ENCODE data around the gene NUDCD3. TPM values are rescaled to one million over a fixed set of nuclear protein-coding genes. Genes with fewer than 3 reads are reported as not detected.

NUDCD3 gene
- total RNA-seq (2021; ENCODE audit: unreplicated experiment) (117 TPM), Bru-seq, nascent RNA (percentile 91 among the genes with signal in this experiment), BruChase-seq, experiment 1, labeled RNA remaining after a 2-hour chase (percentile 85 among the genes with signal in this experiment), BruChase-seq, experiment 2, labeled RNA remaining after a 6-hour chase (percentile 86 among the genes with signal in this experiment)
- 128 TPM for polyA plus RNA-seq (2012; ENCODE audit: insufficient read length)
- long read RNA-seq, full-length matches to known transcripts = 137 of 199 reads
- long read RNA-seq, partial matches to known transcripts = 14 of 199 reads
- long read RNA-seq, other reads (novel, unspliced or antisense) = 48 of 199 reads

GRCh38 chr7:44490351-44491200 lies at the start of gene NUDCD3:
Gene NUDCD3, minus strand, starts transcription at chr7:44490658. Its CDS starts 58 bp downstream, at chr7:44490600.
- Histone ChIP-seq H3K4me1 (ENCODE audit: control insufficient read depth, insufficient read depth, low read length) (peaks cover 22% of the 10 kb centered on the region), H3K27ac (ENCODE audit: low read length) (peak within 1 kb of the TSS; percentile 96), H3K4me3 (ENCODE audit: low read depth in 2 of 2, low read length in 2 of 2) (peak within 1 kb of the TSS; percentile 74 to 82), H3K27me3 (ENCODE audit: control insufficient read depth, insufficient read depth, low read length) (no peaks in the 10 kb centered on the region; the same call in 1 of the 2 replicates), H3K9me3 (ENCODE audit: control insufficient read depth, insufficient read depth, low read depth, low read length) (no peaks in the 10 kb centered on the region), H3K36me3 (ENCODE audit: control insufficient read depth, insufficient read depth, low read length) (no peaks in the 10 kb centered on the region)
- in situ Hi-C loops (cut with HindIII; ENCODE audit: low pct_unique_long_range_greater_than_20kb, low sequenced_read_pairs) (no loop called here), intact Hi-C loops (cut with micrococcal nuclease; ENCODE audit: unreplicated experiment) (loop anchor here (5.0 kb wide), 1 partner anchor 72 kb away; no protein-coding TSS in a partner anchor)
- POLR2A ChIA-PET = interaction anchor here (0.5 to 1.8 kb wide), 2 partner anchors 48 to 69 kb away, joined by 3 to 6 read pairs; no protein-coding TSS in a partner anchor
- DNase-seq (ENCODE audit: low read depth, low spot score) (peak; percentile 74), ATAC-seq (peak; percentile 99)
- CTCF ChIA-PET = interaction anchor here (0.6 kb wide), 1 partner anchor 89 kb away, joined by 3 read pairs; no protein-coding TSS in a partner anchor
- TSS peak; percentile 80 for BruUV-seq (replicated peaks)
- TF ChIP-seq, protein P1, sequence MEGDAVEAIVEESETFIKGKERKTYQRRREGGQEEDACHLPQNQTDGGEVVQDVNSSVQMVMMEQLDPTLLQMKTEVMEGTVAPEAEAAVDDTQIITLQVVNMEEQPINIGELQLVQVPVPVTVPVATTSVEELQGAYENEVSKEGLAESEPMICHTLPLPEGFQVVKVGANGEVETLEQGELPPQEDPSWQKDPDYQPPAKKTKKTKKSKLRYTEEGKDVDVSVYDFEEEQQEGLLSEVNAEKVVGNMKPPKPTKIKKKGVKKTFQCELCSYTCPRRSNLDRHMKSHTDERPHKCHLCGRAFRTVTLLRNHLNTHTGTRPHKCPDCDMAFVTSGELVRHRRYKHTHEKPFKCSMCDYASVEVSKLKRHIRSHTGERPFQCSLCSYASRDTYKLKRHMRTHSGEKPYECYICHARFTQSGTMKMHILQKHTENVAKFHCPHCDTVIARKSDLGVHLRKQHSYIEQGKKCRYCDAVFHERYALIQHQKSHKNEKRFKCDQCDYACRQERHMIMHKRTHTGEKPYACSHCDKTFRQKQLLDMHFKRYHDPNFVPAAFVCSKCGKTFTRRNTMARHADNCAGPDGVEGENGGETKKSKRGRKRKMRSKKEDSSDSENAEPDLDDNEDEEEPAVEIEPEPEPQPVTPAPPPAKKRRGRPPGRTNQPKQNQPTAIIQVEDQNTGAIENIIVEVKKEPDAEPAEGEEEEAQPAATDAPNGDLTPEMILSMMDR (IDR thresholded peaks at IDR 0.05) = peak; percentile 33; the same call in 1 of the 2 replicates
- TF ChIP-seq TCF7L2 (IDR thresholded peaks at IDR 0.05; ENCODE audit: low read depth, low read length) (peak; percentile 96), SIN3A (IDR thresholded peaks at IDR 0.05; ENCODE audit: borderline replicate concordance, insufficient read depth, low read depth, low read length) (peak; percentile 93), POLR2AphosphoS5 (IDR thresholded peaks at IDR 0.05; ENCODE audit: low read depth, low read length) (peak; percentile 82)
- TF ChIP-seq, protein P2, sequence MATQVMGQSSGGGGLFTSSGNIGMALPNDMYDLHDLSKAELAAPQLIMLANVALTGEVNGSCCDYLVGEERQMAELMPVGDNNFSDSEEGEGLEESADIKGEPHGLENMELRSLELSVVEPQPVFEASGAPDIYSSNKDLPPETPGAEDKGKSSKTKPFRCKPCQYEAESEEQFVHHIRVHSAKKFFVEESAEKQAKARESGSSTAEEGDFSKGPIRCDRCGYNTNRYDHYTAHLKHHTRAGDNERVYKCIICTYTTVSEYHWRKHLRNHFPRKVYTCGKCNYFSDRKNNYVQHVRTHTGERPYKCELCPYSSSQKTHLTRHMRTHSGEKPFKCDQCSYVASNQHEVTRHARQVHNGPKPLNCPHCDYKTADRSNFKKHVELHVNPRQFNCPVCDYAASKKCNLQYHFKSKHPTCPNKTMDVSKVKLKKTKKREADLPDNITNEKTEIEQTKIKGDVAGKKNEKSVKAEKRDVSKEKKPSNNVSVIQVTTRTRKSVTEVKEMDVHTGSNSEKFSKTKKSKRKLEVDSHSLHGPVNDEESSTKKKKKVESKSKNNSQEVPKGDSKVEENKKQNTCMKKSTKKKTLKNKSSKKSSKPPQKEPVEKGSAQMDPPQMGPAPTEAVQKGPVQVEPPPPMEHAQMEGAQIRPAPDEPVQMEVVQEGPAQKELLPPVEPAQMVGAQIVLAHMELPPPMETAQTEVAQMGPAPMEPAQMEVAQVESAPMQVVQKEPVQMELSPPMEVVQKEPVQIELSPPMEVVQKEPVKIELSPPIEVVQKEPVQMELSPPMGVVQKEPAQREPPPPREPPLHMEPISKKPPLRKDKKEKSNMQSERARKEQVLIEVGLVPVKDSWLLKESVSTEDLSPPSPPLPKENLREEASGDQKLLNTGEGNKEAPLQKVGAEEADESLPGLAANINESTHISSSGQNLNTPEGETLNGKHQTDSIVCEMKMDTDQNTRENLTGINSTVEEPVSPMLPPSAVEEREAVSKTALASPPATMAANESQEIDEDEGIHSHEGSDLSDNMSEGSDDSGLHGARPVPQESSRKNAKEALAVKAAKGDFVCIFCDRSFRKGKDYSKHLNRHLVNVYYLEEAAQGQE (IDR thresholded peaks at IDR 0.05; ENCODE audit: insufficient read depth in 1 of 2, low read depth in 2 of 2, low read length in 1 of 2) = no peak

- BruUV-seq (replicated peaks) = no TSS peak
- no peak for DNase-seq (ENCODE audit: low read depth, low spot score)
- TF ChIP-seq TCF7L2 (IDR thresholded peaks at IDR 0.05; ENCODE audit: low read depth, low read length) = no peak
- TF ChIP-seq POLR2AphosphoS5 (IDR thresholded peaks at IDR 0.05; ENCODE audit: low read depth, low read length) = no peak
- TF ChIP-seq, protein P2 (IDR thresholded peaks at IDR 0.05; ENCODE audit: insufficient read depth in 1 of 2, low read depth in 2 of 2, low read length in 1 of 2) = no peak
- TF ChIP-seq, protein P1 (IDR thresholded peaks at IDR 0.05) = no peak
- TF ChIP-seq SIN3A (IDR thresholded peaks at IDR 0.05; ENCODE audit: borderline replicate concordance, insufficient read depth, low read depth, low read length) = no peak
- CTCF ChIA-PET = interaction anchor here (0.6 kb wide), 1 partner anchor 97 kb away, joined by 9 read pairs; no protein-coding TSS in a partner anchor
- H3K4me1 ChIP-seq (ENCODE audit: control insufficient read depth, insufficient read depth, low read length) = no peaks in the 10 kb centered on the region
- H3K9me3 ChIP-seq (ENCODE audit: control insufficient read depth, insufficient read depth, low read depth, low read length) = no peaks in the 10 kb centered on the region
- intact Hi-C loops (cut with micrococcal nuclease; ENCODE audit: unreplicated experiment) (no loop called here), in situ Hi-C loops (cut with HindIII; ENCODE audit: low pct_unique_long_range_greater_than_20kb, low sequenced_read_pairs) (no loop called here)
- no peaks in the 10 kb centered on the region for H3K27me3 ChIP-seq (ENCODE audit: control insufficient read depth, insufficient read depth, low read length)
- H3K27ac ChIP-seq (ENCODE audit: low read length) = no peak overlapping the region
- no peaks in the 10 kb centered on the region for H3K36me3 ChIP-seq (ENCODE audit: control insufficient read depth, insufficient read depth, low read length)
- POLR2A ChIA-PET = no interaction called here
- H3K4me3 ChIP-seq (ENCODE audit: low read depth in 2 of 2, low read length in 2 of 2) = no peak overlapping the region
- no peak for ATAC-seq
Measured at GRCh38 chr7:44539669-44540506, 49.4 kb upstream of the NUDCD3 start.
